ENCODE data around the gene PITPNB. TPM values are rescaled to one million over a fixed set of nuclear protein-coding genes. Genes with fewer than 3 reads are reported as not detected.

The PITPNB gene
- total RNA-seq, 3 donors from 2014 or later: 42.5 to 130 (median 47.4) TPM

DNA sequence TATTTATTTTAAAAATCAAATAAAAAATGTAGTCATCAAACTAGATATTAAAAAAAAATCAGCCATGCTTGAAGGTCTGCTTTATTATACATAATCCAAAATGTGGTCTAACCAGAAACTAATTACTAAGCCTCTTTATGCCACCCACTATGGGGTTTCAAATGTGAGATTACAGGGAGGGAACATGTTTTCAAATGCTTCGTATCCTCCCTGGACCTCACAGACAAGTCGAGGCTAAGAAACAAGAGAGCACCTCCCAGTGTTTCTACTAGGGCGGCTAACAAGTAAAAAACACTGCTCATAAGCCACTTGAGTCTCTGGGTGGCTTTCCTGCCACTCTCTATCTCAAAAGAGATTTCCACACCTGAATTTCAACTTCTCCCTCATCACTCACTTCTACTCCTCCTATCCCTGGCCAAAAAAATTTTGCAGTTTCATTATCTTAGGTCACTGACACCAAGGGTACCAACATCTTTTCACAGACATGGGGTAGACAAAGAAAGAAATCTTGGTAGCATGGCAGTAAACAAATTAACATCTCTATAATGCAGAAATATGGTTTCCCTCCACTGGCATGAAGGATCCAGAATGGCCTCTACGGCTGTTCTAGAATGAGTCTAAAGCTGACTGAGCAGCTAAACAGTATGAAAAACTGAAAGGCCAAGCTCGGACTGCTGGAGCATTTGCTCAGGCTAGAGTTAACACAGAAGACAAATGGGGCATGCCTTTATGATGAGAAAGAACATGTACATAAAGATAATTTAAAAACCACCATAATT is 50.9 kb downstream of the PITPNB start:
- no peak overlapping the region for H3K4me3 ChIP-seq
- intact Hi-C loops (cut with DNase I, micrococcal nuclease): no loop called here
- peaks cover 27% of the 10 kb centered on the region for H3K4me1 ChIP-seq (ENCODE audit: low read depth)
- ATAC-seq: peak; percentile 19
- no peaks in the 10 kb centered on the region for H3K9me3 ChIP-seq
- no peaks in the 10 kb centered on the region for H3K36me3 ChIP-seq (ENCODE audit: low read depth)
- DNase-seq: no peak
- TF ChIP-seq CTCF (IDR thresholded peaks at IDR 0.05): no peak

- Histone ChIP-seq H3K4me3 (no peak overlapping the region), H3K4me1 (ENCODE audit: low read depth) (peaks cover 27% of the 10 kb centered on the region), H3K9me3 (no peaks in the 10 kb centered on the region), H3K36me3 (ENCODE audit: low read depth) (no peaks in the 10 kb centered on the region)
- TF ChIP-seq CTCF (IDR thresholded peaks at IDR 0.05): no peak
- ATAC-seq (no peak), DNase-seq (no peak)
- intact Hi-C loops (cut with DNase I, micrococcal nuclease): no loop called here
Observed at GRCh38 chr22:27867085-27867952, 51.7 kb downstream of the PITPNB start.

DNA sequence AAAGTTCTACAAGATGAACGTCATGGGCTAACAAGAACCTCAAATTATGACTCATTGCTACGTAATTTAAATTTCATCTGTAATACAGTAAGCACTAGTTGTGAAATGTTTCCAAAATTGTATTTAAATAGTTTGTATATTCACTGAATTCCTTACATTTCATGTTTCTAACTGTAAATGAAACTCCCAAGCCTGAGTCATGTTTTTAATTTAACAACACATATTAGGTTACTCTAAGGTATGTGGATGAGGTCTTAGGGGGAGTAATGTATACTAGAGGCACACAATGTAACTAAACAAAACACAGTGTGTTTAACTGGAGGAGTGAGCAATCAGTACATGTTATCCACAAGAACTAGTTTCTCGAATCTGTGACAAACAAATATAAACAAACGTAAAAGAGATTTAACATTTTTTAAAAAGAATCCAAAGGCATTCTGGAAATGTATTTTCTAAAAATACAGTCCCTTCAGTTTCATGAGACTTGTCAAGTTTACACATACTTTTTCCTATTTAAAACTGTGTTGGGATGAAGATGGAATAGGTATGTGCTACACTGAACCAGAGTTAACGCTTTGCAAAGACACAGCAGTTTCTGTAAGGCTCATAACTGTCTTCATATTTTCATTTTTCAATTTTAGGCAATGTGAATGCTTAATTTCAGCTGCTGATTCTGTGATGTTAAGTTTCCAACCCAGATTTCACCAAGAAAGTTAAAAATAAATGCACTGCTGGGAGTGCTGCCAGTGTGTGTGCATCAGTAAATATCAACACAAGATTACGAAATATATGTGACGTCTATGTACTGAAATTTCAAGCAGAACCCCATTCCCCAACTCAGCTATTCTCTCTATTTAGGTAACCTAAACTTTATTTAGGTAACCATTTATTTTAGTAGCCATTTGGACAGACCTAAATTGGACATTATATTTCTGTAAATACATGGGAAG is 52.6 kb downstream of the PITPNB start:
- Histone ChIP-seq H3K36me3 (ENCODE audit: low read depth) (no peaks in the 10 kb centered on the region), H3K4me3 (no peak overlapping the region), H3K9me3 (no peaks in the 10 kb centered on the region), H3K4me1 (ENCODE audit: low read depth) (peaks cover 27% of the 10 kb centered on the region)
- DNase-seq (peak in 1 of 3 donors; percentile 35), ATAC-seq (no peak)
- no peak for TF ChIP-seq CTCF (IDR thresholded peaks at IDR 0.05)
- intact Hi-C loops (cut with DNase I, micrococcal nuclease): no loop called here

GRCh38 chr22:27865496-27865895 is 53.6 kb downstream of the PITPNB start:
- Histone ChIP-seq H3K4me3 (no peak overlapping the region), H3K9me3 (no peaks in the 10 kb centered on the region), H3K36me3 (ENCODE audit: low read depth) (no peaks in the 10 kb centered on the region), H3K4me1 (ENCODE audit: low read depth) (peaks cover 18% of the 10 kb centered on the region)
- ATAC-seq (no peak), DNase-seq (no peak)
- no peak for TF ChIP-seq CTCF (IDR thresholded peaks at IDR 0.05)
- intact Hi-C loops (cut with DNase I, micrococcal nuclease): no loop called here

DNA sequence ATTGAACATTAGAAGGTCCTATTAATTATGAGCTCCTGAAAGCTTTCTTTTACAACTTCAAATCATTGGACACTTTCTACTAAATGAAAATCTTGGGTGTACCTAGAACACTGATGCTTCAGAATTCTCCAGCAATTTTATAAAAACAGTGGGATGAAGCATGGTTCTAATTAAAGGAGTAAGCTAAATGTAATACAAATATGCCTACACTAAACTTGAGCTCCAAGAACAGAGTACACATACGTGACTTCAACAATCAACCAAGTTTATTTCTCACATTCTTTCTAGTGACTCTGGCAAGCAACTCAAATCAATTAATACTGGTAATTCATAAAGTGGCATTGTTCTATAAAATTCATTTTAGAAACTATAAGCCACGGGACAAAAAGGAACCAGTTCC is 55.5 kb downstream of the PITPNB start:
- intact Hi-C loops (cut with DNase I, micrococcal nuclease): no loop called here
- no peak overlapping the region for H3K4me3 ChIP-seq
- TF ChIP-seq CTCF (IDR thresholded peaks at IDR 0.05): no peak
- ATAC-seq (no peak), DNase-seq (no peak)
- no peaks in the 10 kb centered on the region for H3K36me3 ChIP-seq (ENCODE audit: low read depth)
- H3K9me3 ChIP-seq: no peaks in the 10 kb centered on the region
- H3K4me1 ChIP-seq (ENCODE audit: low read depth): peaks cover 13% of the 10 kb centered on the region

All from mucosa of descending colon (tissue), 3 donors.